ENCODE measurements around the gene DDIT4. TPM values are rescaled to one million over a fixed set of nuclear protein-coding genes. Genes with fewer than 3 reads are reported as not detected.

DDIT4 gene
- polyA plus RNA-seq, 3 donors: 26.1 to 611 (median 45.8) TPM

DNA sequence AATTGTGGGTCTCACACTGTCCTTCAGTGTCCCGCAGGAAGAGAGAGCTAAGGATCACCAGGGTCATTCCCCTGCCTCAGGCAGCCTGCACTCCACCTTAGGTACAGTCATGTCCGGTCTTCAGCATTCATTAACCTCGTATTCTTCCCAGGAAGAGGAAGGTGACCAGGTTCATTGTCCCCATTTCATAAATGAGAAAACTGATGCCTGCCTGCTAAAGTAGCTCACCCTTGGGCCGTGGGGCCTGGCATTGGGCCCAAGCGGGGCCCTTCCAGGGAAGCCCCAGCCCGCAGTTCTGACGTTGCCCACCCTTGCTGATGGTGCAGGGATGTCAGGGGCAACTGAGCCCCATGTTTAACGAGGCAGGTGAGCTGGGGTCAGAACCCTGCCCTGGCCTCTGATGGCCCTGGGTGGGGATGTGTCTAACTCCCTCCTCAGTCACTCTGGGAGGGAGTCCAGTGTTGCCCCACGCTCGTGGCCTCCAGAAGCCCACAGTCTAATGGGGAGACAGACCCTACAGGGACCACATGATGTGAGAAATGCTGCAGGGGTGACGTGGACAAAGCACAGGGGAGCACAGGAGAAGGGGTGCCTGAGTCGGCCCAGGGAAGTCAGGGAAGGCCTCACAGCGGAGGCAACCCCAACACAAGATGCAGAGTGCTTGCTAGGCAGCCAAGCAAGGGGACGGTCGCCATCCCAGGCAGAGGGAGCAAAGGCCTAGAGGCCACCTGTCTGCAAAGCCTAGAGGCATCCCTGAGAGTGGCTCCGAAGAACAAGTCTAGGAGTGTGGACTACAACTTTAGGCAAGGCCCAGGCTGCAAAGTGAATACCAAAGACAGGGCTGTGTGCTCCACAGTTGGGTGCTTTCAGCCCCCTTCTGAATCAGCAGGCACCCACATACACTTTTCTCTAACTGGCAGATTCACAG, 25.1 kb downstream of the DDIT4 start:
- WGBS (ENCODE audit: insufficient coverage): 89% methylated on average over 12 of the region's 16 CpGs
- peak overlapping the region; percentile 75 for H3K4me2 ChIP-seq (replicated peaks; ENCODE audit: extremely low read depth, low read length, poor library complexity, severe bottlenecking)
- Mint-ChIP-seq H3K27ac (peak overlapping the region; percentile 84 to 100 (median 99)), H3K4me3 (no peak overlapping the region), H3K9me3 (peaks cover 0 to 9% (median 0%) of the 10 kb centered on the region in 7 donors), H3K27me3 (ENCODE audit: low read depth in 3 of 3) (peaks cover 0 to 3% (median 0%) of the 10 kb centered on the region in 3 donors), H3K36me3 (peaks cover 0 to 4% of the 10 kb centered on the region in 2 donors), H3K4me1 (peaks cover 36% of the 10 kb centered on the region)
- no peak overlapping the region for H3K4me3 ChIP-seq (replicated peaks in 1 of 3; ENCODE audit: low read depth in 2 of 3, low read length in 3 of 3)
- H3K79me2 ChIP-seq (ENCODE audit: insufficient read depth, low read length): no peaks in the 10 kb centered on the region
- H2AFZ ChIP-seq (ENCODE audit: insufficient read depth, low read depth, low read length, poor library complexity, severe bottlenecking): no peak overlapping the region
- peak overlapping the region; percentile 39 to 100 for H3K27ac ChIP-seq (ENCODE audit: low read depth in 1 of 2, low read length in 2 of 2)
- H3K4me1 ChIP-seq (ENCODE audit: control insufficient read depth in 1 of 2, insufficient read depth in 2 of 2, low read length in 2 of 2): peaks cover 27 to 30% of the 10 kb centered on the region in 2 donors
- no peaks in the 10 kb centered on the region for H3K9me3 ChIP-seq (replicated peaks in 1 of 2; ENCODE audit: control insufficient read depth in 1 of 2, insufficient read depth in 1 of 2, low read length in 2 of 2)
- intact Hi-C loops (cut with micrococcal nuclease): loop anchor here (5.0 to 10.0 kb wide), 4 partner anchors 33 to 64 kb away; no protein-coding TSS in a partner anchor
- H4K20me1 ChIP-seq (ENCODE audit: insufficient read depth, low read length): no peaks in the 10 kb centered on the region
- no peaks in the 10 kb centered on the region for H3K27me3 ChIP-seq (ENCODE audit: control insufficient read depth in 2 of 2, insufficient read depth in 2 of 2, low read length in 2 of 2)
- no peaks in the 10 kb centered on the region for H3K36me3 ChIP-seq (replicated peaks in 1 of 2; ENCODE audit: control insufficient read depth in 1 of 2, insufficient read depth in 2 of 2, low read length in 2 of 2)
- peak overlapping the region; percentile 4 for H3K9ac ChIP-seq (ENCODE audit: insufficient read depth, low read length, poor library complexity, severe bottlenecking)
- TF ChIP-seq, protein P1, sequence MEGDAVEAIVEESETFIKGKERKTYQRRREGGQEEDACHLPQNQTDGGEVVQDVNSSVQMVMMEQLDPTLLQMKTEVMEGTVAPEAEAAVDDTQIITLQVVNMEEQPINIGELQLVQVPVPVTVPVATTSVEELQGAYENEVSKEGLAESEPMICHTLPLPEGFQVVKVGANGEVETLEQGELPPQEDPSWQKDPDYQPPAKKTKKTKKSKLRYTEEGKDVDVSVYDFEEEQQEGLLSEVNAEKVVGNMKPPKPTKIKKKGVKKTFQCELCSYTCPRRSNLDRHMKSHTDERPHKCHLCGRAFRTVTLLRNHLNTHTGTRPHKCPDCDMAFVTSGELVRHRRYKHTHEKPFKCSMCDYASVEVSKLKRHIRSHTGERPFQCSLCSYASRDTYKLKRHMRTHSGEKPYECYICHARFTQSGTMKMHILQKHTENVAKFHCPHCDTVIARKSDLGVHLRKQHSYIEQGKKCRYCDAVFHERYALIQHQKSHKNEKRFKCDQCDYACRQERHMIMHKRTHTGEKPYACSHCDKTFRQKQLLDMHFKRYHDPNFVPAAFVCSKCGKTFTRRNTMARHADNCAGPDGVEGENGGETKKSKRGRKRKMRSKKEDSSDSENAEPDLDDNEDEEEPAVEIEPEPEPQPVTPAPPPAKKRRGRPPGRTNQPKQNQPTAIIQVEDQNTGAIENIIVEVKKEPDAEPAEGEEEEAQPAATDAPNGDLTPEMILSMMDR (IDR thresholded peaks at IDR 0.05): no peak
- peak in 1 of 3 donors; percentile 28 for DNase-seq

DNA sequence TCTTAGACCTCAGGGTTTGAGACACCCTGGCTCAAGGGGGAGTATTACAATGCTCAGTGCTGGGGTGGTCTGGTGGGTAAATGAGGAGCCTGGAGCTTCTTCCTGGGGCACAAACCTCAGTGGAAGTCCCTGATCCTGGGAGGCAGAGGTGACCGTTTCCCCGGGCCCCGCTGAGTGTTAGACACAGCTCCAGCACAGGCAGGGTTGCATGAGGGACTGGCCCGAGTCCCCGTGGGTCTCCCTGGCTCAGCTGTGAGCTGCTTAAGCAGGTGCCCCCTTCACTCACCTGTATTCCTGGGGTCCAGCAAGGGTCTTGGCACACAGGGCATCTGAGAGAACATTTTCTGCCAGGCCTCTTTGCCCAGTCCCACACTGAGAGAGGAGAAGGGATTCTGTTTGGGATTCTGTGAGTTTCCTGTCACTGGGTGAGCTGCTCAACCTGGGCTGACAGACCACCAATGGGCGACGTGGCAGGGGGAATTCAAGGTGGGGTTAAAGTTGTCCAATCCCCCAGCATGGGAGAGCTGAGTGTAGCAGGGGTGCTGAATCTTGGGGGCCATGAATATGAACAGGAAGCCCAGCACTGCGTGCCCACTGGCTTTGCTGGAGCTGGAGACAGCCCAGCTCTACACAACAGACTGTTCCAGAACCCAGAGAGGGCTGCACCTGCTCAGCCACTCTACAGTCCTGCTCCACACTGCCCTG, 29.9 kb downstream of the DDIT4 start:
- Mint-ChIP-seq H3K4me3 (no peak overlapping the region), H3K27ac (peak overlapping the region in 2 of 7 donors; percentile 27 to 36), H3K4me1 (peaks cover 11% of the 10 kb centered on the region), H3K36me3 (no peaks in the 10 kb centered on the region), H3K27me3 (ENCODE audit: low read depth in 3 of 3) (no peaks in the 10 kb centered on the region), H3K9me3 (peaks cover 0 to 11% (median 0%) of the 10 kb centered on the region in 7 donors)
- H4K20me1 ChIP-seq (ENCODE audit: insufficient read depth, low read length): no peaks in the 10 kb centered on the region
- H3K9ac ChIP-seq (ENCODE audit: insufficient read depth, low read length, poor library complexity, severe bottlenecking): no peak overlapping the region
- no peaks in the 10 kb centered on the region for H3K27me3 ChIP-seq (ENCODE audit: control insufficient read depth in 2 of 2, insufficient read depth in 2 of 2, low read length in 2 of 2)
- TF ChIP-seq, protein P1 (IDR thresholded peaks at IDR 0.05): no peak
- H3K79me2 ChIP-seq (ENCODE audit: insufficient read depth, low read length): no peaks in the 10 kb centered on the region
- no peak overlapping the region for H2AFZ ChIP-seq (ENCODE audit: insufficient read depth, low read depth, low read length, poor library complexity, severe bottlenecking)
- 90% methylated on average over 6 of the region's 8 CpGs for WGBS (ENCODE audit: insufficient coverage)
- no peaks in the 10 kb centered on the region for H3K9me3 ChIP-seq (replicated peaks in 1 of 2; ENCODE audit: control insufficient read depth in 1 of 2, insufficient read depth in 1 of 2, low read length in 2 of 2)
- peaks cover 6 to 14% of the 10 kb centered on the region in 2 donors for H3K4me1 ChIP-seq (ENCODE audit: control insufficient read depth in 1 of 2, insufficient read depth in 2 of 2, low read length in 2 of 2)
- no peak overlapping the region for H3K27ac ChIP-seq (ENCODE audit: low read depth in 1 of 2, low read length in 2 of 2)
- intact Hi-C loops (cut with micrococcal nuclease): no loop called here
- DNase-seq: no peak
- no peak overlapping the region for H3K4me2 ChIP-seq (replicated peaks; ENCODE audit: extremely low read depth, low read length, poor library complexity, severe bottlenecking)
- H3K4me3 ChIP-seq (replicated peaks in 1 of 3; ENCODE audit: low read depth in 2 of 3, low read length in 3 of 3): no peak overlapping the region
- no peaks in the 10 kb centered on the region for H3K36me3 ChIP-seq (replicated peaks in 1 of 2; ENCODE audit: control insufficient read depth in 1 of 2, insufficient read depth in 2 of 2, low read length in 2 of 2)
